Right kidney (tissue), 1 donor: ENCODE data around the gene ZNF169.
"Not testable (repeated sequence)": the region's sequence is repeated elsewhere in the genome, so short reads cannot be mapped to it uniquely, and the experiment has no call there.

ENCODE experiments used
- DNase-seq: peaks from one replicate; pipeline ENCODE4 v3.0.0-alpha.2; 2016

Gene ZNF169

GRCh38 chr9:94347451-94347850 is 88.4 kb downstream of the ZNF169 start:
- DNase-seq = not testable (repeated sequence)

GRCh38 chr9:94348754-94349153 is 89.7 kb downstream of the ZNF169 start:
- DNase-seq = not testable (repeated sequence)
